ENCODE results near the gene CERKL.

The CERKL gene

GRCh38 chr2:181623159-181623558 lies 33.7 kb downstream of the CERKL start:
- DNase-seq: no peak

GRCh38 chr2:181621779-181622490 lies 35.0 kb downstream of the CERKL start:
- no peak for DNase-seq

GRCh38 chr2:181619516-181619915 lies 37.4 kb downstream of the CERKL start:
- no peak for DNase-seq

GRCh38 chr2:181616715-181617114 lies 40.2 kb downstream of the CERKL start:
- no peak for DNase-seq

GRCh38 chr2:181614874-181615638 lies 41.8 kb downstream of the CERKL start:
- DNase-seq: no peak

GRCh38 chr2:181613241-181613640 lies 43.7 kb downstream of the CERKL start:
- DNase-seq: no peak

GRCh38 chr2:181607629-181608590 lies 49.0 kb downstream of the CERKL start:
- DNase-seq: no peak

- DNase-seq: no peak
Measured at GRCh38 chr2:181605889-181606837, 50.7 kb downstream of the CERKL start.

GRCh38 chr2:181602017-181602416 lies 54.9 kb downstream of the CERKL start:
- no peak for DNase-seq

GRCh38 chr2:181596556-181596955 lies 60.3 kb downstream of the CERKL start:
- no peak for DNase-seq

- no peak for DNase-seq
Measured at GRCh38 chr2:181594322-181594721, 62.6 kb downstream of the CERKL start.

GRCh38 chr2:181589779-181590178 lies 67.1 kb downstream of the CERKL start:
- DNase-seq: no peak

- DNase-seq: no peak
Measured at GRCh38 chr2:181588546-181588945, 68.4 kb downstream of the CERKL start.

GRCh38 chr2:181586569-181587081 lies 70.3 kb downstream of the CERKL start:
- DNase-seq: no peak

GRCh38 chr2:181585732-181586131 lies 71.2 kb downstream of the CERKL start:
- DNase-seq: no peak

- no peak for DNase-seq
Measured at GRCh38 chr2:181581534-181581933, 75.4 kb downstream of the CERKL start.

- no peak for DNase-seq
Measured at GRCh38 chr2:181578829-181579228, 78.1 kb downstream of the CERKL start.

GRCh38 chr2:181576431-181576830 lies 80.5 kb downstream of the CERKL start:
- DNase-seq: no peak

- peak; percentile 82 to 86 for DNase-seq
Measured at GRCh38 chr2:181575650-181576025, 81.3 kb downstream of the CERKL start.

- DNase-seq: no peak
Measured at GRCh38 chr2:181575024-181575649, 81.8 kb downstream of the CERKL start.

- no peak for DNase-seq
Measured at GRCh38 chr2:181574321-181574720, 82.6 kb downstream of the CERKL start.
